ENCODE results near the gene NR2F1-AS1. TPM values are rescaled to one million over a fixed set of nuclear protein-coding genes. Genes with fewer than 3 reads are reported as not detected.

NR2F1-AS1 gene
- total and polyA plus RNA-seq, 2 experiments from 2014 or later = 0.59 to 4.5 TPM

DNA sequence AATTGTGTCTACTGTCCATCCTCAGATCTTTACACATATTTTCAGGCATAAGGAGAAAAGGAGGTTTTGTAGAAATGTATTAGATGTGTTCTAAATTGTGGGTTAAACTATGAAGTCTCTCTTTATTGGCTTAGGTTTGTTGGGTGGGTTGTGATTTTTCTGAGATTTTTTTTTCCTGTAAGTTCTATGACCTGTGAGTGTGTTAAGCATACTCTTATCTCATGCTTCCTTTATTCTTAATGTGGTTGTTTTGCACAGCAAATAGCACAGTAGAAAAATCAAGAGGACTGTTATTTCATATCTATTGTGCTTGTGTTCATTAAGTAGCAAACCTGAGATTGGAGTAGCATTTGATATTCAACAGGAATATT lies 25.3 kb upstream of the NR2F1-AS1 start (continued):
- no peak for TF ChIP-seq ZNF462 (CRISPR knock-in tag; IDR thresholded peaks at IDR 0.05)
- TF ChIP-seq CTCF (conservative IDR thresholded peaks at IDR 0.05; ENCODE audit: low read depth in 2 of 2) = no peak
- TF ChIP-seq, protein P1, sequence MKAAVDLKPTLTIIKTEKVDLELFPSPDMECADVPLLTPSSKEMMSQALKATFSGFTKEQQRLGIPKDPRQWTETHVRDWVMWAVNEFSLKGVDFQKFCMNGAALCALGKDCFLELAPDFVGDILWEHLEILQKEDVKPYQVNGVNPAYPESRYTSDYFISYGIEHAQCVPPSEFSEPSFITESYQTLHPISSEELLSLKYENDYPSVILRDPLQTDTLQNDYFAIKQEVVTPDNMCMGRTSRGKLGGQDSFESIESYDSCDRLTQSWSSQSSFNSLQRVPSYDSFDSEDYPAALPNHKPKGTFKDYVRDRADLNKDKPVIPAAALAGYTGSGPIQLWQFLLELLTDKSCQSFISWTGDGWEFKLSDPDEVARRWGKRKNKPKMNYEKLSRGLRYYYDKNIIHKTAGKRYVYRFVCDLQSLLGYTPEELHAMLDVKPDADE (IDR thresholded peaks at IDR 0.05) = no peak
- TF ChIP-seq CREB1 (CRISPR knock-in tag; IDR thresholded peaks at IDR 0.05; ENCODE audit: low read depth) = no peak
- TF ChIP-seq EZH2 (IDR thresholded peaks at IDR 0.05; ENCODE audit: low read depth, unreplicated experiment) = no peak
- no peak for TF ChIP-seq JUNB (IDR thresholded peaks at IDR 0.05; ENCODE audit: unreplicated experiment)
